SU-DHL-6 (cell line): ENCODE data around the gene ANGPTL3.

ENCODE experiments used
- H2AFZ ChIP-seq: fragments of 200-600 bp; sonication (generic); 2 replicates; pipeline ENCODE4 v1.6.1; 2014; ENCODE audit warnings: low read depth, mild to moderate bottlenecking, moderate library complexity, mixed read lengths, antibody characterized with exemption, low read length; ENCODE audit not compliant: severe bottlenecking
- H3F3A ChIP-seq: fragments of 200-600 bp; shearing (Covaris generic); 2 replicates; pipeline ENCODE4 v1.6.0; 2016; ENCODE audit warnings: antibody characterized with exemption, mild to moderate bottlenecking; ENCODE audit not compliant: insufficient read depth
- H3K27ac ChIP-seq: fragments of 200-600 bp; sonication (generic); 2 replicates; pipeline ENCODE4 v1.5.1; 2016; ENCODE audit warnings: low read depth, mild to moderate bottlenecking, low read length, moderate library complexity, mixed read lengths
- H3K27me3 ChIP-seq: fragments of 200-600 bp; sonication (generic), shearing (Covaris generic); 2 replicates; pipeline ENCODE4 v1.6.0; 2014; ENCODE audit warnings: mild to moderate bottlenecking, low read length
- H3K36me3 ChIP-seq: fragments of 200-600 bp; sonication (generic); 2 replicates; pipeline ENCODE4 v1.6.1; 2014; ENCODE audit warnings: mild to moderate bottlenecking, low read length, mixed read lengths
- H3K4me2 ChIP-seq: fragments of 300-600, 200-600 bp; shearing (Covaris generic), sonication (generic); 2 replicates; pipeline ENCODE4 v1.6.0; 2014; ENCODE audit warnings: low read length, low read depth, mild to moderate bottlenecking; ENCODE audit not compliant: poor library complexity, severe bottlenecking
- H3K4me3 ChIP-seq: fragments of 200-600 bp; sonication (generic); 2 replicates; pipeline ENCODE4 v1.5.1; 2014; ENCODE audit warnings: antibody characterized with exemption, low read length, mild to moderate bottlenecking, mixed read lengths; ENCODE audit not compliant: insufficient read depth, poor library complexity, severe bottlenecking
- H3K79me2 ChIP-seq: fragments of 200-600 bp; sonication (generic); 2 replicates; pipeline ENCODE4 v1.6.1; 2014; ENCODE audit warnings: mild to moderate bottlenecking, low read length, moderate library complexity; ENCODE audit not compliant: insufficient read depth
- H3K9ac ChIP-seq: fragments of 200-600 bp; sonication (generic); 2 replicates; pipeline ENCODE4 v1.7.0; 2014; ENCODE audit warnings: mild to moderate bottlenecking, low read length
- H3K9me2 ChIP-seq: fragments of 200-600 bp; sonication (generic); replicated peaks from 2 replicates; pipeline ENCODE4 v1.6.1; 2014; ENCODE audit warnings: low read length; ENCODE audit not compliant: insufficient read depth
- H3K9me3 ChIP-seq: fragments of 200-600 bp; sonication (generic); 2 replicates; pipeline ENCODE4 v1.6.1; 2014; ENCODE audit warnings: low read length, mixed read lengths; ENCODE audit not compliant: insufficient read depth
- H4K20me1 ChIP-seq: fragments of 200-600 bp; sonication (generic); 2 replicates; pipeline ENCODE4 v1.6.1; 2014; ENCODE audit warnings: low read depth, mild to moderate bottlenecking, antibody characterized with exemption, low read length, moderate library complexity, mixed read lengths
- CTCF ChIP-seq: fragments of 200-600 bp; sonication (generic); IDR thresholded peaks from one replicate; pipeline ENCODE4 v1.5.1; 2017; ENCODE audit warnings: antibody characterized with exemption, mild to moderate bottlenecking, low read length, moderate library complexity; ENCODE audit not compliant: insufficient read depth, poor library complexity, severe bottlenecking
- EZH2phosphoT487 ChIP-seq: fragments of 200-600 bp; sonication (generic), shearing (Covaris generic); conservative IDR thresholded peaks from 2 replicates; pipeline ENCODE4 v1.6.1; 2018; ENCODE audit warnings: mild to moderate bottlenecking, antibody characterized with exemption, low read length, moderate library complexity, mixed read lengths

ANGPTL3 gene

GRCh38 chr1:62612770-62613169 lies 15.4 kb downstream of the ANGPTL3 start:
- no peaks in the 10 kb centered on the region for H3K27me3 ChIP-seq
- H3K79me2 ChIP-seq: no peaks in the 10 kb centered on the region
- H3K4me2 ChIP-seq: peak overlapping the region; percentile 70
- TF ChIP-seq CTCF (no peak), EZH2phosphoT487 (no peak)
- H3K36me3 ChIP-seq: no peaks in the 10 kb centered on the region
- no peaks in the 10 kb centered on the region for H3F3A ChIP-seq
- H2AFZ ChIP-seq: peak overlapping the region; percentile 52
- H3K9me2 ChIP-seq: no peaks in the 10 kb centered on the region
- no peak overlapping the region for H3K9ac ChIP-seq
- no peak overlapping the region for H3K4me3 ChIP-seq
- H3K27ac ChIP-seq: peak overlapping the region; percentile 43
- no peaks in the 10 kb centered on the region for H4K20me1 ChIP-seq
- H3K9me3 ChIP-seq: no peaks in the 10 kb centered on the region

- Histone ChIP-seq H3K27ac (peak overlapping the region; percentile 43), H3K9me2 (no peaks in the 10 kb centered on the region), H3K4me3 (no peak overlapping the region), H4K20me1 (no peaks in the 10 kb centered on the region), H3K79me2 (no peaks in the 10 kb centered on the region), H3K9ac (no peak overlapping the region), H3K36me3 (no peaks in the 10 kb centered on the region), H3K27me3 (no peaks in the 10 kb centered on the region), H3K9me3 (no peaks in the 10 kb centered on the region), H3F3A (no peaks in the 10 kb centered on the region), H3K4me2 (peak overlapping the region; percentile 70), H2AFZ (peak overlapping the region; percentile 52)
- TF ChIP-seq CTCF (no peak), EZH2phosphoT487 (no peak)
Observed at GRCh38 chr1:62613325-62613727, 16.0 kb downstream of the ANGPTL3 start.

GRCh38 chr1:62613890-62614289 lies 16.6 kb downstream of the ANGPTL3 start:
- H3K27ac ChIP-seq: peak overlapping the region; percentile 43; the same call in 1 of the 2 replicates
- peak overlapping the region; percentile 70 for H3K4me2 ChIP-seq
- H3K4me3 ChIP-seq: no peak overlapping the region
- H4K20me1 ChIP-seq: no peaks in the 10 kb centered on the region
- no peaks in the 10 kb centered on the region for H3K9me2 ChIP-seq
- no peaks in the 10 kb centered on the region for H3F3A ChIP-seq
- H3K9ac ChIP-seq: no peak overlapping the region
- TF ChIP-seq CTCF: no peak
- no peak for TF ChIP-seq EZH2phosphoT487
- H3K27me3 ChIP-seq: no peaks in the 10 kb centered on the region
- no peaks in the 10 kb centered on the region for H3K36me3 ChIP-seq
- H3K79me2 ChIP-seq: no peaks in the 10 kb centered on the region
- no peaks in the 10 kb centered on the region for H3K9me3 ChIP-seq
- H2AFZ ChIP-seq: no peak overlapping the region

GRCh38 chr1:62621907-62622306 lies 24.6 kb downstream of the ANGPTL3 start:
- Histone ChIP-seq H3K4me2 (no peak overlapping the region), H3K27ac (no peak overlapping the region), H3K9me2 (no peaks in the 10 kb centered on the region), H4K20me1 (no peaks in the 10 kb centered on the region), H2AFZ (no peak overlapping the region), H3K9me3 (no peaks in the 10 kb centered on the region), H3K9ac (no peak overlapping the region), H3K27me3 (no peaks in the 10 kb centered on the region), H3K36me3 (no peaks in the 10 kb centered on the region), H3K4me3 (no peak overlapping the region), H3K79me2 (no peaks in the 10 kb centered on the region), H3F3A (peaks cover 4% of the 10 kb centered on the region; the same call in 1 of the 2 replicates)
- TF ChIP-seq EZH2phosphoT487 (no peak), CTCF (no peak)
